Measurements from ENCODE around the gene ALS2.

- TF ChIP-seq CTCF (IDR thresholded peaks at IDR 0.05) (no peak), POLR2A (IDR thresholded peaks at IDR 0.05) (no peak)
These were observed 28.9 kb upstream of the ALS2 start for GRCh38 chr2:201809633-201810032.

Measured in breast epithelium (tissue), 3 donors.